DMS53 (cell line): ENCODE results near the gene DLGAP1.

Experiments
- DNase-seq: peaks from one replicate; lab custom pipeline; 2025; lab: John Stamatoyannopoulos, UW

Gene DLGAP1

GRCh38 chr18:4241090-4241617 is 214.0 kb downstream of the DLGAP1 start:
- DNase-seq: no peak

GRCh38 chr18:4238966-4239365 is 216.1 kb downstream of the DLGAP1 start:
- no peak for DNase-seq

GRCh38 chr18:4237664-4238041 is 217.5 kb downstream of the DLGAP1 start:
- DNase-seq: no peak

- DNase-seq: no peak
These were observed 218.0 kb downstream of the DLGAP1 start for GRCh38 chr18:4236940-4237663.

GRCh38 chr18:4233468-4233867 is 221.6 kb downstream of the DLGAP1 start:
- DNase-seq: no peak

- no peak for DNase-seq
These were observed 222.5 kb downstream of the DLGAP1 start for GRCh38 chr18:4232656-4233055.

- no peak for DNase-seq
These were observed 223.8 kb downstream of the DLGAP1 start for GRCh38 chr18:4231260-4231659.

- no peak for DNase-seq
These were observed 224.5 kb downstream of the DLGAP1 start for GRCh38 chr18:4230450-4231168.

- DNase-seq: no peak
These were observed 230.9 kb downstream of the DLGAP1 start for GRCh38 chr18:4224031-4224704.

GRCh38 chr18:4211111-4211837 is 243.8 kb downstream of the DLGAP1 start:
- DNase-seq: no peak

- no peak for DNase-seq
These were observed 246.7 kb downstream of the DLGAP1 start for GRCh38 chr18:4208366-4208765.

- DNase-seq: no peak
These were observed 247.6 kb downstream of the DLGAP1 start for GRCh38 chr18:4207383-4207985.

GRCh38 chr18:4204438-4204720 is 250.7 kb downstream of the DLGAP1 start:
- DNase-seq: no peak

GRCh38 chr18:4203568-4204437 is 251.3 kb downstream of the DLGAP1 start:
- DNase-seq: no peak

GRCh38 chr18:4200399-4200798 is 254.7 kb downstream of the DLGAP1 start:
- no peak for DNase-seq

- DNase-seq: no peak
These were observed 256.2 kb downstream of the DLGAP1 start for GRCh38 chr18:4198956-4199355.

- DNase-seq: no peak
These were observed 258.8 kb downstream of the DLGAP1 start for GRCh38 chr18:4196351-4196750.

GRCh38 chr18:4193086-4193485 is 262.0 kb downstream of the DLGAP1 start:
- no peak for DNase-seq

GRCh38 chr18:4181882-4182568 is 273.1 kb downstream of the DLGAP1 start:
- peak; percentile 53 for DNase-seq

GRCh38 chr18:4181086-4181485 is 274.0 kb downstream of the DLGAP1 start:
- no peak for DNase-seq
